ENCODE measurements around the gene FIBCD1. TPM values are rescaled to one million over a fixed set of nuclear protein-coding genes. Genes with fewer than 3 reads are reported as not detected.

Gene FIBCD1
- total and polyA plus RNA-seq, 2 of the 8 experiments (the other 6 are each of a cell fraction or from before 2014, with no cell fraction given) = 6.1 to 8.8 TPM

- TF ChIP-seq EP300 (IDR thresholded peaks at IDR 0.05; ENCODE audit: borderline replicate concordance in 1 of 2, low read depth in 2 of 2, low read length in 2 of 2) (no peak), HDAC2 (IDR thresholded peaks at IDR 0.05; ENCODE audit: borderline replicate concordance in 1 of 2, low read depth in 2 of 2, low read length in 2 of 2) (no peak), BCL11A (IDR thresholded peaks at IDR 0.05; ENCODE audit: low read depth in 2 of 2, low read length in 2 of 2) (no peak), CHD2 (IDR thresholded peaks at IDR 0.05; ENCODE audit: low read length) (no peak), USF2 (IDR thresholded peaks at IDR 0.05; ENCODE audit: low read length) (no peak), BACH1 (IDR thresholded peaks at IDR 0.05; ENCODE audit: low read length) (no peak), RAD21 (IDR thresholded peaks at IDR 0.05 in 1 of 2, conservative IDR thresholded peaks at IDR 0.05 in 1 of 2; ENCODE audit: low read depth in 2 of 2, low read length in 2 of 2) (no peak), CEBPB (IDR thresholded peaks at IDR 0.05; ENCODE audit: low read depth, low read length) (no peak)
- TF ChIP-seq, protein P1, sequence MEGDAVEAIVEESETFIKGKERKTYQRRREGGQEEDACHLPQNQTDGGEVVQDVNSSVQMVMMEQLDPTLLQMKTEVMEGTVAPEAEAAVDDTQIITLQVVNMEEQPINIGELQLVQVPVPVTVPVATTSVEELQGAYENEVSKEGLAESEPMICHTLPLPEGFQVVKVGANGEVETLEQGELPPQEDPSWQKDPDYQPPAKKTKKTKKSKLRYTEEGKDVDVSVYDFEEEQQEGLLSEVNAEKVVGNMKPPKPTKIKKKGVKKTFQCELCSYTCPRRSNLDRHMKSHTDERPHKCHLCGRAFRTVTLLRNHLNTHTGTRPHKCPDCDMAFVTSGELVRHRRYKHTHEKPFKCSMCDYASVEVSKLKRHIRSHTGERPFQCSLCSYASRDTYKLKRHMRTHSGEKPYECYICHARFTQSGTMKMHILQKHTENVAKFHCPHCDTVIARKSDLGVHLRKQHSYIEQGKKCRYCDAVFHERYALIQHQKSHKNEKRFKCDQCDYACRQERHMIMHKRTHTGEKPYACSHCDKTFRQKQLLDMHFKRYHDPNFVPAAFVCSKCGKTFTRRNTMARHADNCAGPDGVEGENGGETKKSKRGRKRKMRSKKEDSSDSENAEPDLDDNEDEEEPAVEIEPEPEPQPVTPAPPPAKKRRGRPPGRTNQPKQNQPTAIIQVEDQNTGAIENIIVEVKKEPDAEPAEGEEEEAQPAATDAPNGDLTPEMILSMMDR (IDR thresholded peaks at IDR 0.05; ENCODE audit: control extremely low read depth in 1 of 3, insufficient read depth in 1 of 3, low read depth in 1 of 3, low read length in 3 of 3) = no peak
These were observed 35.6 kb downstream of the FIBCD1 start (continued) for GRCh38 chr9:130903194-130904069.
